ENCODE results near the gene SLC26A1. TPM values are rescaled to one million over a fixed set of nuclear protein-coding genes. Genes with fewer than 3 reads are reported as not detected.

The SLC26A1 gene
- total and polyA plus RNA-seq, 2 of the 13 experiments (the other 11 are each of a cell fraction or from before 2014, with no cell fraction given) = 5.4 to 22.9 TPM

DNA sequence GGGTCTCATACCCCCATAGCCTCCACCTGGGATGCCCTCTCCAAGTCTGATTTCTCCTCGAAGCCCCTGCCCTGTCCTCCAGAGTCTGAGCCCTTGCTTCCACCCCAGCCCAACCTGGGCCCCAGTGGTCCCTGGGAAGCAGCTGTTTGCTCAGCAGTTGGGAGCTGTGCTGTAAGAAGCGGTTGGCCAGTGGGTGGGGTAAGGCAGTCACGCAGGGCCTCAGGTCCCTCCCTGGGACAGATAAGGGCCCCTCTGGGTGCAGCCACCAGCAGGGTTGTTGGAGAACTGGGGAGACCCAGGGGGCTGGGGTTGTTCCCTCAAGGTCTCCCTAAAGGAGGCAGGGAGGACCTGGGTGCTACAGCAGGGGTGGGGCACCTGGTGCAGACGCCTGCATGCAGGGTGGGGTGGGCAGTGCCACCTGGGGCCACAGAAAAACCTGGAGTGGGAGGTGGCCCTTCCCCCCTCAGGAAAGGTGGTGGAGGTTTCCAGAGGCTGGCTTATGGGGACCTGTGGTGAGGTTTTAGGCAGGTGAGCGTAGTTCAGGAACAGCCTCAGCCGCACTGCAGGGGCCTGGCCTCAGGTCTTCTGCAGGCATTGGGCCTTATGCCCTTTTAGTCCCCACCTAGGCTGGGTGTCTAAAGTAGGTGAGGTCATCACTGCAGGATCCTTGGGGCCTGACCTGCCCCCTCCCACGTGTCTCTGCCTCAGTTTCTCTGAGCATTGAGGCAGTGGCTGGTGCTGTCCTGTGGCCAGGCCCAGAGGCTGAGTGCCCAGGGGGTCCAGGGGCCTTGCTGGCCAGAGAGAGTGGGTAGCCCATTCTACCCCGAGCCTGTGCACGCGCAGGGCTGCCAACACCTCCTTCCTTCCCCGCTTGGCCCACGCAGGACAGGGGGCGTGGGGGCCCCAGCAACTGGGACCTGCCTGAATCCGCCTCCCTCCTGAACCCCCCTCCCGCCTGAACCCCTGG, 3.1 kb upstream of the SLC26A1 start (continued):
- no peak for TF ChIP-seq JDP2 (CRISPR knock-in tag; IDR thresholded peaks at IDR 0.05; ENCODE audit: borderline replicate concordance)
- TF ChIP-seq SAP130 (CRISPR knock-in tag; IDR thresholded peaks at IDR 0.05; ENCODE audit: low read depth) = 0 out of 2 replicates have a peak, but pooled peaks have one; percentile 8
- TF ChIP-seq ZNF816 (CRISPR knock-in tag; IDR thresholded peaks at IDR 0.05; ENCODE audit: borderline replicate concordance) = no peak
- no peak for TF ChIP-seq MYC (CRISPR knock-in tag; IDR thresholded peaks at IDR 0.05; ENCODE audit: borderline replicate concordance)
- TF ChIP-seq ZBTB38 (CRISPR knock-in tag; IDR thresholded peaks at IDR 0.05) = 0 out of 2 replicates have a peak, but pooled peaks have one; percentile 11
- TF ChIP-seq, protein P1, sequence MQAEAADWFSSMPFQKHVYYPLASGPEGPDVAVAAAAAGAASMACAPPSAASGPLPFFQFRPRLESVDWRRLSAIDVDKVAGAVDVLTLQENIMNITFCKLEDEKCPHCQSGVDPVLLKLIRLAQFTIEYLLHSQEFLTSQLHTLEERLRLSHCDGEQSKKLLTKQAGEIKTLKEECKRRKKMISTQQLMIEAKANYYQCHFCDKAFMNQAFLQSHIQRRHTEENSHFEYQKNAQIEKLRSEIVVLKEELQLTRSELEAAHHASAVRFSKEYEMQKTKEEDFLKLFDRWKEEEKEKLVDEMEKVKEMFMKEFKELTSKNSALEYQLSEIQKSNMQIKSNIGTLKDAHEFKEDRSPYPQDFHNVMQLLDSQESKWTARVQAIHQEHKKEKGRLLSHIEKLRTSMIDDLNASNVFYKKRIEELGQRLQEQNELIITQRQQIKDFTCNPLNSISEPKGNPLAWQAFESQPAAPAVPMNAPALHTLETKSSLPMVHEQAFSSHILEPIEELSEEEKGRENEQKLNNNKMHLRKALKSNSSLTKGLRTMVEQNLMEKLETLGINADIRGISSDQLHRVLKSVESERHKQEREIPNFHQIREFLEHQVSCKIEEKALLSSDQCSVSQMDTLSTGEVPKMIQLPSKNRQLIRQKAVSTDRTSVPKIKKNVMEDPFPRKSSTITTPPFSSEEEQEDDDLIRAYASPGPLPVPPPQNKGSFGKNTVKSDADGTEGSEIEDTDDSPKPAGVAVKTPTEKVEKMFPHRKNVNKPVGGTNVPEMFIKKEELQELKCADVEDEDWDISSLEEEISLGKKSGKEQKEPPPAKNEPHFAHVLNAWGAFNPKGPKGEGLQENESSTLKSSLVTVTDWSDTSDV (CRISPR knock-in tag; IDR thresholded peaks at IDR 0.05) = peak; percentile 22; the same call in 1 of the 2 replicates
- TF ChIP-seq NPAS2 (CRISPR knock-in tag; IDR thresholded peaks at IDR 0.05; ENCODE audit: borderline replicate concordance) = no peak
- TF ChIP-seq, protein P2, sequence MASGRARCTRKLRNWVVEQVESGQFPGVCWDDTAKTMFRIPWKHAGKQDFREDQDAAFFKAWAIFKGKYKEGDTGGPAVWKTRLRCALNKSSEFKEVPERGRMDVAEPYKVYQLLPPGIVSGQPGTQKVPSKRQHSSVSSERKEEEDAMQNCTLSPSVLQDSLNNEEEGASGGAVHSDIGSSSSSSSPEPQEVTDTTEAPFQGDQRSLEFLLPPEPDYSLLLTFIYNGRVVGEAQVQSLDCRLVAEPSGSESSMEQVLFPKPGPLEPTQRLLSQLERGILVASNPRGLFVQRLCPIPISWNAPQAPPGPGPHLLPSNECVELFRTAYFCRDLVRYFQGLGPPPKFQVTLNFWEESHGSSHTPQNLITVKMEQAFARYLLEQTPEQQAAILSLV (CRISPR knock-in tag; IDR thresholded peaks at IDR 0.05; ENCODE audit: borderline replicate concordance) = peak; percentile 28; the same call in 1 of the 2 replicates
- TF ChIP-seq, protein P3, sequence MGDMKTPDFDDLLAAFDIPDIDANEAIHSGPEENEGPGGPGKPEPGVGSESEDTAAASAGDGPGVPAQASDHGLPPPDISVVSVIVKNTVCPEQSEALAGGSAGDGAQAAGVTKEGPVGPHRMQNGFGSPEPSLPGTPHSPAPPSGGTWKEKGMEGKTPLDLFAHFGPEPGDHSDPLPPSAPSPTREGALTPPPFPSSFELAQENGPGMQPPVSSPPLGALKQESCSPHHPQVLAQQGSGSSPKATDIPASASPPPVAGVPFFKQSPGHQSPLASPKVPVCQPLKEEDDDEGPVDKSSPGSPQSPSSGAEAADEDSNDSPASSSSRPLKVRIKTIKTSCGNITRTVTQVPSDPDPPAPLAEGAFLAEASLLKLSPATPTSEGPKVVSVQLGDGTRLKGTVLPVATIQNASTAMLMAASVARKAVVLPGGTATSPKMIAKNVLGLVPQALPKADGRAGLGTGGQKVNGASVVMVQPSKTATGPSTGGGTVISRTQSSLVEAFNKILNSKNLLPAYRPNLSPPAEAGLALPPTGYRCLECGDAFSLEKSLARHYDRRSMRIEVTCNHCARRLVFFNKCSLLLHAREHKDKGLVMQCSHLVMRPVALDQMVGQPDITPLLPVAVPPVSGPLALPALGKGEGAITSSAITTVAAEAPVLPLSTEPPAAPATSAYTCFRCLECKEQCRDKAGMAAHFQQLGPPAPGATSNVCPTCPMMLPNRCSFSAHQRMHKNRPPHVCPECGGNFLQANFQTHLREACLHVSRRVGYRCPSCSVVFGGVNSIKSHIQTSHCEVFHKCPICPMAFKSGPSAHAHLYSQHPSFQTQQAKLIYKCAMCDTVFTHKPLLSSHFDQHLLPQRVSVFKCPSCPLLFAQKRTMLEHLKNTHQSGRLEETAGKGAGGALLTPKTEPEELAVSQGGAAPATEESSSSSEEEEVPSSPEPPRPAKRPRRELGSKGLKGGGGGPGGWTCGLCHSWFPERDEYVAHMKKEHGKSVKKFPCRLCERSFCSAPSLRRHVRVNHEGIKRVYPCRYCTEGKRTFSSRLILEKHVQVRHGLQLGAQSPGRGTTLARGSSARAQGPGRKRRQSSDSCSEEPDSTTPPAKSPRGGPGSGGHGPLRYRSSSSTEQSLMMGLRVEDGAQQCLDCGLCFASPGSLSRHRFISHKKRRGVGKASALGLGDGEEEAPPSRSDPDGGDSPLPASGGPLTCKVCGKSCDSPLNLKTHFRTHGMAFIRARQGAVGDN (CRISPR knock-in tag; IDR thresholded peaks at IDR 0.05) = peak; percentile 41
- TF ChIP-seq ZNF143 (CRISPR knock-in tag; IDR thresholded peaks at IDR 0.05) = 0 out of 2 replicates have a peak, but pooled peaks have one; percentile 16
- peak; percentile 13; the same call in 1 of the 2 replicates for TF ChIP-seq RXRA (CRISPR knock-in tag; IDR thresholded peaks at IDR 0.05)
- TF ChIP-seq, protein P4, sequence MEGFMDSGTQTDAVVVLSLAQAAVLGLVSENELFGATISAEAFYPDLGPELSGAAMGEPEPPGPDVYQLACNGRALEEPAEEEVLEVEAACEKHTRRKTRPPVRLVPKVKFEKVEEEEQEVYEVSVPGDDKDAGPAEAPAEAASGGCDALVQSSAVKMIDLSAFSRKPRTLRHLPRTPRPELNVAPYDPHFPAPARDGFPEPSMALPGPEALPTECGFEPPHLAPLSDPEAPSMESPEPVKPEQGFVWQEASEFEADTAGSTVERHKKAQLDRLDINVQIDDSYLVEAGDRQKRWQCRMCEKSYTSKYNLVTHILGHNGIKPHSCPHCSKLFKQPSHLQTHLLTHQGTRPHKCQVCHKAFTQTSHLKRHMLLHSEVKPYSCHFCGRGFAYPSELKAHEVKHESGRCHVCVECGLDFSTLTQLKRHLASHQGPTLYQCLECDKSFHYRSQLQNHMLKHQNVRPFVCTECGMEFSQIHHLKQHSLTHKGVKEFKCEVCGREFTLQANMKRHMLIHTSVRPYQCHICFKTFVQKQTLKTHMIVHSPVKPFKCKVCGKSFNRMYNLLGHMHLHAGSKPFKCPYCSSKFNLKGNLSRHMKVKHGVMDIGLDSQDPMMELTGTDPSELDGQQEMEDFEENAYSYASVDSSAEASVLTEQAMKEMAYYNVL (CRISPR knock-in tag; IDR thresholded peaks at IDR 0.05; ENCODE audit: borderline replicate concordance) = no peak
- TF ChIP-seq, protein P5, sequence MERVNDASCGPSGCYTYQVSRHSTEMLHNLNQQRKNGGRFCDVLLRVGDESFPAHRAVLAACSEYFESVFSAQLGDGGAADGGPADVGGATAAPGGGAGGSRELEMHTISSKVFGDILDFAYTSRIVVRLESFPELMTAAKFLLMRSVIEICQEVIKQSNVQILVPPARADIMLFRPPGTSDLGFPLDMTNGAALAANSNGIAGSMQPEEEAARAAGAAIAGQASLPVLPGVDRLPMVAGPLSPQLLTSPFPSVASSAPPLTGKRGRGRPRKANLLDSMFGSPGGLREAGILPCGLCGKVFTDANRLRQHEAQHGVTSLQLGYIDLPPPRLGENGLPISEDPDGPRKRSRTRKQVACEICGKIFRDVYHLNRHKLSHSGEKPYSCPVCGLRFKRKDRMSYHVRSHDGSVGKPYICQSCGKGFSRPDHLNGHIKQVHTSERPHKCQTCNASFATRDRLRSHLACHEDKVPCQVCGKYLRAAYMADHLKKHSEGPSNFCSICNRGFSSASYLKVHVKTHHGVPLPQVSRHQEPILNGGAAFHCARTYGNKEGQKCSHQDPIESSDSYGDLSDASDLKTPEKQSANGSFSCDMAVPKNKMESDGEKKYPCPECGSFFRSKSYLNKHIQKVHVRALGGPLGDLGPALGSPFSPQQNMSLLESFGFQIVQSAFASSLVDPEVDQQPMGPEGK (CRISPR knock-in tag; IDR thresholded peaks at IDR 0.05) = 0 out of 2 replicates have a peak, but pooled peaks have one; percentile 11

All from HepG2 (cell line).